ENCODE measurements around the gene ADARB2.
A peak's percentile ranks its signal among the peaks of the same experiment; 100 is the strongest.
"Not testable (repeated sequence)": the region's sequence is repeated elsewhere in the genome, so short reads cannot be mapped to it uniquely, and the experiment has no call there.

Gene ADARB2

GRCh38 chr10:1538531-1539061 is 198.7 kb downstream of the ADARB2 start:
- no peak for DNase-seq

- no peak for DNase-seq
Measured at GRCh38 chr10:1538121-1538520, 199.2 kb downstream of the ADARB2 start.

GRCh38 chr10:1537449-1537848 is 199.9 kb downstream of the ADARB2 start:
- not testable (repeated sequence) for DNase-seq

- no peak for DNase-seq
Measured at GRCh38 chr10:1536341-1536740, 201.0 kb downstream of the ADARB2 start.

- DNase-seq, result no peak
Measured at GRCh38 chr10:1535301-1535965, 201.9 kb downstream of the ADARB2 start.

GRCh38 chr10:1534820-1535219 is 202.5 kb downstream of the ADARB2 start:
- no peak for DNase-seq

- no peak for DNase-seq
Measured at GRCh38 chr10:1532636-1533035, 204.7 kb downstream of the ADARB2 start.

- DNase-seq, result no peak
Measured at GRCh38 chr10:1531883-1532597, 205.3 kb downstream of the ADARB2 start.

- DNase-seq, result no peak
Measured at GRCh38 chr10:1530871-1531517, 206.3 kb downstream of the ADARB2 start.

- DNase-seq, result no peak
Measured at GRCh38 chr10:1529806-1530413, 207.4 kb downstream of the ADARB2 start.

GRCh38 chr10:1527951-1528350 is 209.4 kb downstream of the ADARB2 start:
- DNase-seq, result no peak

- no peak for DNase-seq
Measured at GRCh38 chr10:1526436-1527055, 210.8 kb downstream of the ADARB2 start.

- DNase-seq, result no peak
Measured at GRCh38 chr10:1525354-1526162, 211.8 kb downstream of the ADARB2 start.

- no peak for DNase-seq
Measured at GRCh38 chr10:1524540-1524939, 212.8 kb downstream of the ADARB2 start.

- peak; percentile 9 for DNase-seq
Measured at GRCh38 chr10:1523221-1523620, 214.1 kb downstream of the ADARB2 start.

GRCh38 chr10:1522237-1522636 is 215.1 kb downstream of the ADARB2 start:
- peak; percentile 13 for DNase-seq

- DNase-seq, result no peak
Measured at GRCh38 chr10:1521741-1522140, 215.6 kb downstream of the ADARB2 start.

GRCh38 chr10:1520909-1521565 is 216.3 kb downstream of the ADARB2 start:
- no peak for DNase-seq

GRCh38 chr10:1519391-1519790 is 217.9 kb downstream of the ADARB2 start:
- DNase-seq, result no peak

GRCh38 chr10:1517684-1518083 is 219.6 kb downstream of the ADARB2 start:
- DNase-seq, result no peak

- no peak for DNase-seq
Measured at GRCh38 chr10:1516492-1517165, 220.7 kb downstream of the ADARB2 start.

Measured in activated CD8-positive, alpha-beta memory T cell treated with anti-CD3 and anti-CD28 coated beads for 24 hours (primary cell).